ENCODE data around the gene MAML2. TPM values are rescaled to one million over a fixed set of nuclear protein-coding genes. Genes with fewer than 3 reads are reported as not detected.

The MAML2 gene
- total and polyA plus RNA-seq, 2 donors, result 7.9 to 9.8 TPM

DNA sequence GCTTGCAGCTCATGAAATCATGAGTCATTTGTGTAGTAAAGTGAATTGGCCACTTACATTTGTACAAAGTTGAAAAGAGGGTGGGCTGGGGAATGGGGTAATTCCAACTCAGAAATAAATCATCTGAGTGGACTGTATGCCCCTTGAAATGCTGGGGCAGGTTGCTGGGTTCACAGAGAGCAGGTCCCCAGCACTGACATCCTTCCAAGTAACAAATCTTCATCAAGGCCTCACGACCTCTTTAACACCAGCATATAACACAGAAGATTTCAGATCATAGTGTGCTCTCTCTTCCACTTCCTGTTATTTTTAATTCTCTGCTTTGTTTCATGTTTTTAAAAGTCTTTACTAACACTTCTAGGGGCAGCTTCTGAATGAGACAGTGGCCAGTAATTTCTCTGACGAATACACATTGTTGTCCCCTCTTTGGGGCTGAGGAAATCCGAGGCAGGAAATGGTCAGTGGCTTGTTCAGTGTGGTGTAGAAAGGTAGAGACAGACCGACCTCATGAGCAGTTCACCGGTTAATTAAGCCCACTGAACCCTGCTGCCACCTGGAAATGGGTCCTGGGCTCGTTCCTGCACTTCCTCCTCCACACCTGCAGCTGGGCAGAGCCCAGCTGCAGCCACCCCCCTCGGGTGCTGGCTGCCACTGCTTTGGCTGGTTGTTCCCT is 127.7 kb downstream of the MAML2 start:
- WGBS, result 2% methylated on average over 7 of the region's 7 CpGs
- Histone ChIP-seq H3K4me3 (ENCODE audit: low read length in 2 of 2) (peak overlapping the region; percentile 9 to 28), H3K36me3 (ENCODE audit: control insufficient read depth in 2 of 2, insufficient read depth in 2 of 2, low read length in 1 of 2) (no peaks in the 10 kb centered on the region), H3K27ac (ENCODE audit: low read depth in 1 of 2, low read length in 1 of 2) (peak overlapping the region; percentile 98), H3K9me3 (ENCODE audit: control insufficient read depth in 2 of 2, insufficient read depth in 1 of 2, low read length in 1 of 2) (no peaks in the 10 kb centered on the region), H3K4me1 (ENCODE audit: control insufficient read depth in 2 of 2, insufficient read depth in 2 of 2, low read length in 2 of 2) (peaks cover 51 to 53% of the 10 kb centered on the region in 2 donors), H3K27me3 (ENCODE audit: control insufficient read depth in 2 of 2, insufficient read depth in 1 of 2, low read length in 1 of 2) (no peaks in the 10 kb centered on the region)
- peak; percentile 41 to 88 (median 72) for DNase-seq (ENCODE audit: low read depth in 6 of 9, low spot score in 9 of 9)

DNA sequence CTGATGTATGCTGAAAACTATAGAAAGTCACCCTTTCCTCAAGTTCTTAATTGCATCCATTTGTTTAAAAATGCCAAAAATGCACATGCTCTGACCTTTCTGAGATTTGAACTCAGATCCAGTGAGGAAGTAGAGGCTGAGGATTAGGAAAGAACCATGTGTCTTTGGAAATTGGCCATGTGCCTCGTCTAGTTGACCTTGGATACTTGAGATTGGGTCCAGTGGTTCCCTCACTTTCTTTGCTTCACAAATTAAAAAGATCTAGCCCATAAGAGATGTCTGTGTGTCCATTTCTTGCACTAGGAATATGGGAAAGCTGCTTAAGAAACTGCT is 128.3 kb downstream of the MAML2 start:
- no peaks in the 10 kb centered on the region for H3K27me3 ChIP-seq (ENCODE audit: control insufficient read depth in 2 of 2, insufficient read depth in 1 of 2, low read length in 1 of 2)
- H3K27ac ChIP-seq (ENCODE audit: low read depth in 1 of 2, low read length in 1 of 2), result peak overlapping the region; percentile 98
- peaks cover 47 to 50% of the 10 kb centered on the region in 2 donors for H3K4me1 ChIP-seq (ENCODE audit: control insufficient read depth in 2 of 2, insufficient read depth in 2 of 2, low read length in 2 of 2)
- DNase-seq (ENCODE audit: low read depth in 6 of 9, low spot score in 9 of 9), result no peak
- no peaks in the 10 kb centered on the region for H3K36me3 ChIP-seq (ENCODE audit: control insufficient read depth in 2 of 2, insufficient read depth in 2 of 2, low read length in 1 of 2)
- WGBS, result 93% methylated on average over 1 of the region's 1 CpG
- H3K4me3 ChIP-seq (ENCODE audit: low read length in 2 of 2), result no peak overlapping the region
- H3K9me3 ChIP-seq (ENCODE audit: control insufficient read depth in 2 of 2, insufficient read depth in 1 of 2, low read length in 1 of 2), result no peaks in the 10 kb centered on the region

DNA sequence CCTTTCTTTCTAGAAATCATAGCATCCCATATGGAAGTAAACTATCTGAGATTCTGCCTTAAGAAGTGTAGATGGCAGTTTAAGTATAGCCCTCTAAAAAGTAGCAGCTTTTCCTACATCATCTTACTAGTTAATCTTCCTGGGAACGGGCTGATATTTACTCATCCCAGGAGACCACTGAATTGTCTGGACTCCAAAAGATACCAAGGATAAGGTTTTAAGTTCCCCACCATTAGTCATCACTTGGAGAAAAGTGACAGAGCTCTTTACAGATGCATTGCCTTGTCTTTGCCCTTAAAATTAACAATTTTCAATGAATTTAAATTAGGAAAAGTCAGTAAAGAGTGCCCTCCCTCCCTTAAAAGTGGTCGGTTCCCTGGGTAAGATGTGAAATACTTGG is 129.5 kb downstream of the MAML2 start:
- H3K36me3 ChIP-seq (ENCODE audit: control insufficient read depth in 2 of 2, insufficient read depth in 2 of 2, low read length in 1 of 2), result no peaks in the 10 kb centered on the region
- no peak overlapping the region for H3K4me3 ChIP-seq (ENCODE audit: low read length in 2 of 2)
- H3K27me3 ChIP-seq (ENCODE audit: control insufficient read depth in 2 of 2, insufficient read depth in 1 of 2, low read length in 1 of 2), result no peaks in the 10 kb centered on the region
- no peak overlapping the region for H3K27ac ChIP-seq (ENCODE audit: low read depth in 1 of 2, low read length in 1 of 2)
- DNase-seq (ENCODE audit: low read depth in 6 of 9, low spot score in 9 of 9), result no peak
- H3K4me1 ChIP-seq (ENCODE audit: control insufficient read depth in 2 of 2, insufficient read depth in 2 of 2, low read length in 2 of 2), result peaks cover 49 to 53% of the 10 kb centered on the region in 2 donors
- H3K9me3 ChIP-seq (ENCODE audit: control insufficient read depth in 2 of 2, insufficient read depth in 1 of 2, low read length in 1 of 2), result no peaks in the 10 kb centered on the region
- WGBS, result 94% methylated on average over 2 of the region's 2 CpGs

DNA sequence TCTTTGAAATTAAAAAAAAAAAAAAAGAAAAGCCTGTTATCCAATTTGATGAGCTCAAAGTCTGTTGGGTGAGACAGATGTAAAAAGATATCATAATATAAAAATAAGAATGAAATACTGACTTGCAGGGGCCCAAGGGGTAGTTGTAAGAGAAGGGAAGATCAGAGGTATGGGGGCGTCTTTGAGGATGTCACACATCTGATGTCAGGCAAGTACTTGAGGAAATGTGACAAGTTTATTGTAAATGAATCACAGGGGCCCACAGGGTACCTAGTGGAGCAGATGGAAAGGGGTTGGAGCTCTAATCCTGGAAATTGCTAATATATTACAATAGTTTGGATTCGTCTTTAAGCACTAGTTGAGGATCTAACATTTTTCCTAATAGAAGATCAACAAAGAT is 131.6 kb downstream of the MAML2 start:
- Histone ChIP-seq H3K4me1 (ENCODE audit: control insufficient read depth in 2 of 2, insufficient read depth in 2 of 2, low read length in 2 of 2) (peaks cover 47% of the 10 kb centered on the region in 2 donors), H3K27ac (ENCODE audit: low read depth in 1 of 2, low read length in 1 of 2) (peak overlapping the region in 1 of 2 donors; percentile 43), H3K27me3 (ENCODE audit: control insufficient read depth in 2 of 2, insufficient read depth in 1 of 2, low read length in 1 of 2) (no peaks in the 10 kb centered on the region), H3K36me3 (ENCODE audit: control insufficient read depth in 2 of 2, insufficient read depth in 2 of 2, low read length in 1 of 2) (no peaks in the 10 kb centered on the region), H3K4me3 (ENCODE audit: low read length in 2 of 2) (no peak overlapping the region), H3K9me3 (ENCODE audit: control insufficient read depth in 2 of 2, insufficient read depth in 1 of 2, low read length in 1 of 2) (no peaks in the 10 kb centered on the region)
- peak in 2 of 9 donors; percentile 34 to 64 for DNase-seq (ENCODE audit: low read depth in 6 of 9, low spot score in 9 of 9)
- WGBS, result 71% methylated on average over 2 of the region's 2 CpGs

DNA sequence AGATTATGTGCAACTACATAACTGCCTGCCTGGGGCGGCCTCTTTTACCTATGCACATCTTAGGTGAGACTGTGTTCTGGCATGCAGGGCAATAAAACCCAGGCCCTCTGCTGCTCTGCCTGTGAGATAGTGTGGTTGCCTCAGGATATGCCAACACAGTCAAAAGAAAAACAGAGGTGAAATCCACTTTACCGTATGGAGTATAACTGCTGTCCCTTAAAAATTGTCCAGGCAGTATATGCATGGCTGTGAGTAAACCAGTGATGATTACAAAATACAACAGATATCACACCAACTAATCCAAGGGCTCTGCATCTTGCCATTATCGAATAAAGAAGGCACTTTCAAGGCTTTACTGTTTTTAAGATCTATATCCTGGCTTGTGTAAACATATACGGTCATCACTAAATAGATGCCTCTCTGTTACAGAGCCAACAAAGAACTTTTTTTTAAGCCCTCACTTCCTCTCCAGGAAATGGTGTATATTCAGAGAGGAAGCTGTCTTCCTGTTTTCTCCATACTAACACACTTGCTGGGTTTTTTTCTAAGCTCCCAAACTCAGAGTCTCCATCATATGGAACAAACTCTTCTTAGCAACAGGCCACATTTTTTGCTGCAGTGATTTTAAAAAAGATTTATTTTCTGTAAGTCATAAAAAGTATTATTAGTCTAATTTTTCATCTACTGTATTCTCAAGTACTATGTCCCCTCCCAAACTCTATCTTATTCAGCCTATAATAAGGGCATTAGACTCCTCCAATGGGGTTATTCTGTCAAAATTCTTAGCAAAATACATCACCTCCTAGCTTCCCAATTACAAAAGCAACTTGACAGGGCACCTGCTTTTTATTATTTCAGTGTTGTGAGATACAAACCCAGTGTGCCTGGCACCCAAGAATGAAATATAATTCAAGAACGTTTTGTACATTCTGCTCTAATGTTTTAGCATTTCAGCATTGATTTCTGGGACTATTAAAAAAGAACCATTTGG is 135.2 kb downstream of the MAML2 start:
- peak in 2 of 9 donors; percentile 48 to 75 for DNase-seq (ENCODE audit: low read depth in 6 of 9, low spot score in 9 of 9)
- Histone ChIP-seq H3K27me3 (ENCODE audit: control insufficient read depth in 2 of 2, insufficient read depth in 1 of 2, low read length in 1 of 2) (no peaks in the 10 kb centered on the region), H3K36me3 (ENCODE audit: control insufficient read depth in 2 of 2, insufficient read depth in 2 of 2, low read length in 1 of 2) (no peaks in the 10 kb centered on the region), H3K27ac (ENCODE audit: low read depth in 1 of 2, low read length in 1 of 2) (peak overlapping the region; percentile 83 to 86), H3K4me1 (ENCODE audit: control insufficient read depth in 2 of 2, insufficient read depth in 2 of 2, low read length in 2 of 2) (peaks cover 22 to 29% of the 10 kb centered on the region in 2 donors), H3K9me3 (ENCODE audit: control insufficient read depth in 2 of 2, insufficient read depth in 1 of 2, low read length in 1 of 2) (no peaks in the 10 kb centered on the region), H3K4me3 (ENCODE audit: low read length in 2 of 2) (no peak overlapping the region)
- 45% methylated on average over 5 of the region's 5 CpGs for WGBS

DNA sequence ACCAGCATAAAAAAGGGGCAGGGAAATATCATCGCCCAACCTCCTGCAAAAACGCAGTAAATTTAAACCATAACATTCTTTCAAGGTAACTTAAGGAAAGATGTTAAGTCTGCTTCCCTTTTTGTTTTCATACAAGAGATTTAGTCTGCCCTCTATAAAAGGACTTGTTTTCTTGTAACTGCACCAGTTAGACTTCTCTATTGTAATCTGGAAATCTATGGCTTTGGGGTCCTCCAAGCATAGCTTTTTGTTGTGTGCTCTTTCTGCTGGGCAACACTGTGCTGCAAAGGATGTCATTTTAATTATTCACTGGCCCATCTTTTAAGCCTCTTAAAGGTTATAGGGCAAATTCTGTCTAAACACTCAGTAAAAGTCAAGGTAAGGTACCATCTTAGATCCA is 136.0 kb downstream of the MAML2 start:
- Histone ChIP-seq H3K9me3 (ENCODE audit: control insufficient read depth in 2 of 2, insufficient read depth in 1 of 2, low read length in 1 of 2) (no peaks in the 10 kb centered on the region), H3K4me3 (ENCODE audit: low read length in 2 of 2) (no peak overlapping the region), H3K36me3 (ENCODE audit: control insufficient read depth in 2 of 2, insufficient read depth in 2 of 2, low read length in 1 of 2) (no peaks in the 10 kb centered on the region), H3K27ac (ENCODE audit: low read depth in 1 of 2, low read length in 1 of 2) (peak overlapping the region; percentile 83 to 86), H3K27me3 (ENCODE audit: control insufficient read depth in 2 of 2, insufficient read depth in 1 of 2, low read length in 1 of 2) (no peaks in the 10 kb centered on the region), H3K4me1 (ENCODE audit: control insufficient read depth in 2 of 2, insufficient read depth in 2 of 2, low read length in 2 of 2) (peaks cover 18 to 23% of the 10 kb centered on the region in 2 donors)
- WGBS, result 86% methylated on average over 2 of the region's 2 CpGs
- DNase-seq (ENCODE audit: low read depth in 6 of 9, low spot score in 9 of 9), result peak in 1 of 9 donors; percentile 27

DNA sequence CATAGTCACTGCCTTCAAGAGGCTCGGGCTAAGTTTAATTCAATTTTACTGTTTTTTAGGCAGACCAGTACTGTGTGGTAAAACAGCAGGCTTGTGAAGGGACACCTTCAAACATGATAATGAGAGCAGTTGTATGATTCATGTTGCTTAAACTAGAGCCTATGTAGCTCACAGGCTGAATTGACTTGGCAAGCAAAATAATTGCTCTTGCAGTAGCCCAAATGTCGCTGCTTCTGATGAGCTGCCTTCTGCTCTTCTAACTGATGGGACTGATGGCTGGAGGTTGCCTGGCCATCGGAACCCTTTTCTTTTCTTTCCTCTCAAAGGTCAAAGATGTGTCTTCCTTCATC is 137.6 kb downstream of the MAML2 start:
- Histone ChIP-seq H3K27me3 (ENCODE audit: control insufficient read depth in 2 of 2, insufficient read depth in 1 of 2, low read length in 1 of 2) (no peaks in the 10 kb centered on the region), H3K27ac (ENCODE audit: low read depth in 1 of 2, low read length in 1 of 2) (peak overlapping the region in 1 of 2 donors; percentile 37), H3K4me3 (ENCODE audit: low read length in 2 of 2) (no peak overlapping the region), H3K4me1 (ENCODE audit: control insufficient read depth in 2 of 2, insufficient read depth in 2 of 2, low read length in 2 of 2) (peaks cover 12 to 17% of the 10 kb centered on the region in 2 donors), H3K9me3 (ENCODE audit: control insufficient read depth in 2 of 2, insufficient read depth in 1 of 2, low read length in 1 of 2) (no peaks in the 10 kb centered on the region), H3K36me3 (ENCODE audit: control insufficient read depth in 2 of 2, insufficient read depth in 2 of 2, low read length in 1 of 2) (no peaks in the 10 kb centered on the region)
- WGBS, result 97% methylated on average over 3 of the region's 3 CpGs
- no peak for DNase-seq (ENCODE audit: low read depth in 6 of 9, low spot score in 9 of 9)

DNA sequence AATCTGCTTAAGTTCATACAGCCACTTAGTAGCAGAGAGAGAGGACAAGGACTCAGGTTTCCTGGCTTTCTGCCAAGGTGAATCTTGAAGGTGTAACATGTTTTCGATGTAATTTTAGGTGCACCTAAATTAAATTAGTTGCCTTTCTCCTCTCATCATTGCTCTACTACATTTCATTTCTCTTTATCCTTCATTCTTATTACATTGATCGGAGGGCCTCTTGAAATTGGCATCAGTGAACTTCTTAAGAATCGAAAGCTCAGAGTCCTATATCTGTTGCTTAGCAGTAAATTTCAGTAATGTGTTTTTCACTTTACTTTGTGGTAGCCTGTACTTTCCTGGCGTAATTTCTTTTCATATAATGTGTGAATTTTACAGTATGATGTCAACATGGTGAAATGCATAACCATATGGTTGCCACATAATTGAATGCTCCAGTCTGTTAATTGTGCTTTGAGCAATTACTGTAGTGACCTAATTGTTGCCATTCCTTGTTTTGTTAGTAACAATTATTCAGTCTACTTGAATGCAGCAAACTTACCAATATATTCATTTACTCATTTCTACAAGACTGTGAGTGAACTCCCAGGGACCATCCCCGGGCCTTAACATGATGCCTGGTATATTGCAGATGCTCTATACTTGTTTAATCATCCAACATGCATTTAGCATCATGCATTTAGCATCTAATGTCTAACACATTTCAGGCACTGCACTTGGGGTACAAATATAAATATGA is 138.1 kb downstream of the MAML2 start:
- Histone ChIP-seq H3K4me1 (ENCODE audit: control insufficient read depth in 2 of 2, insufficient read depth in 2 of 2, low read length in 2 of 2) (peaks cover 12 to 17% of the 10 kb centered on the region in 2 donors), H3K9me3 (ENCODE audit: control insufficient read depth in 2 of 2, insufficient read depth in 1 of 2, low read length in 1 of 2) (no peaks in the 10 kb centered on the region), H3K36me3 (ENCODE audit: control insufficient read depth in 2 of 2, insufficient read depth in 2 of 2, low read length in 1 of 2) (no peaks in the 10 kb centered on the region), H3K27me3 (ENCODE audit: control insufficient read depth in 2 of 2, insufficient read depth in 1 of 2, low read length in 1 of 2) (no peaks in the 10 kb centered on the region), H3K4me3 (ENCODE audit: low read length in 2 of 2) (no peak overlapping the region), H3K27ac (ENCODE audit: low read depth in 1 of 2, low read length in 1 of 2) (no peak overlapping the region)
- WGBS, result 93% methylated on average over 5 of the region's 5 CpGs
- peak in 1 of 9 donors; percentile 62 for DNase-seq (ENCODE audit: low read depth in 6 of 9, low spot score in 9 of 9)

DNA sequence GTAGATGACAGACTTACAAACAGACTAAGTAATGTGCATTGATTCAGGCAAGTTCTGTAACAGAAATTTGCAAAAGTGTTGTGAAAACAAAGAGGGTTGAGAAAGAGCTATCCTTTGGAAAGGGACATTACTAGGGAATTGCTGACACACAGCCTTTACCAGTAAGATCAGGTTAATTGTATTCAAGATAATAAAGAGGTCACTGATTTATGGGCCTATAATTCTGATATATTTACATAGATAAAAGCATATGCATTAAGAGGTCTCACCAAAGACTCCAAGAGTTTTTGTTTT is 138.7 kb downstream of the MAML2 start:
- Histone ChIP-seq H3K36me3 (ENCODE audit: control insufficient read depth in 2 of 2, insufficient read depth in 2 of 2, low read length in 1 of 2) (no peaks in the 10 kb centered on the region), H3K27ac (ENCODE audit: low read depth in 1 of 2, low read length in 1 of 2) (no peak overlapping the region), H3K27me3 (ENCODE audit: control insufficient read depth in 2 of 2, insufficient read depth in 1 of 2, low read length in 1 of 2) (no peaks in the 10 kb centered on the region), H3K9me3 (ENCODE audit: control insufficient read depth in 2 of 2, insufficient read depth in 1 of 2, low read length in 1 of 2) (no peaks in the 10 kb centered on the region), H3K4me1 (ENCODE audit: control insufficient read depth in 2 of 2, insufficient read depth in 2 of 2, low read length in 2 of 2) (peaks cover 12 to 16% of the 10 kb centered on the region in 2 donors), H3K4me3 (ENCODE audit: low read length in 2 of 2) (no peak overlapping the region)
- DNase-seq (ENCODE audit: low read depth in 6 of 9, low spot score in 9 of 9), result no peak

Measured in thymus (tissue), 11 donors.